HG03342 (cell line): Measurements from ENCODE around the gene RGL3.
"Not testable (repeated sequence)": the region's sequence is repeated elsewhere in the genome, so short reads cannot be mapped to it uniquely, and the experiment has no call there.

Experiments
- ATAC-seq: cut with Tn5 transposase; IDR thresholded peaks from one replicate; pipeline ENCODE4 v1.9.1; 2021; ENCODE audit warnings: mild to moderate bottlenecking, moderate library complexity; ENCODE audit not compliant: unreplicated experiment

Gene RGL3

GRCh38 chr19:11421371-11422098 lies 2.4 kb upstream of the RGL3 start:
- peak; percentile 46 for ATAC-seq

GRCh38 chr19:11420429-11421370 lies 1.6 kb upstream of the RGL3 start:
- ATAC-seq = no peak

- no peak for ATAC-seq
Observed at GRCh38 chr19:11418094-11418548, 993 bp downstream of the RGL3 start.

GRCh38 chr19:11416346-11417052 lies 2.6 kb downstream of the RGL3 start:
- no peak for ATAC-seq

- no peak for ATAC-seq
Observed at GRCh38 chr19:11414544-11414943, 4.6 kb downstream of the RGL3 start.

- no peak for ATAC-seq
Observed at GRCh38 chr19:11410682-11411081, 8.4 kb downstream of the RGL3 start.

GRCh38 chr19:11408591-11408990 lies 10.5 kb downstream of the RGL3 start:
- no peak for ATAC-seq

- not testable (repeated sequence) for ATAC-seq
Observed at GRCh38 chr19:11406703-11407236, 12.3 kb downstream of the RGL3 start.

- no peak for ATAC-seq
Observed at GRCh38 chr19:11405846-11406643, 13.1 kb downstream of the RGL3 start.

- no peak for ATAC-seq
Observed at GRCh38 chr19:11404588-11405222, 14.4 kb downstream of the RGL3 start.

- no peak for ATAC-seq
Observed at GRCh38 chr19:11401808-11402543, 17.1 kb downstream of the RGL3 start.

- ATAC-seq = no peak
Observed at GRCh38 chr19:11400798-11401197, 18.3 kb downstream of the RGL3 start.

- ATAC-seq = no peak
Observed at GRCh38 chr19:11399667-11400066, 19.4 kb downstream of the RGL3 start.

- ATAC-seq = no peak
Observed at GRCh38 chr19:11397089-11397610, 22.0 kb downstream of the RGL3 start.

GRCh38 chr19:11390933-11391680 lies 28.0 kb downstream of the RGL3 start:
- ATAC-seq = no peak

GRCh38 chr19:11390359-11390758 lies 28.8 kb downstream of the RGL3 start:
- no peak for ATAC-seq

GRCh38 chr19:11387162-11388034 lies 31.7 kb downstream of the RGL3 start:
- no peak for ATAC-seq
